Naive thymus-derived CD8-positive, alpha-beta T cell (primary cell): Measurements from ENCODE around the gene CSK. TPM values are rescaled to one million over a fixed set of nuclear protein-coding genes. Genes with fewer than 3 reads are reported as not detected.
"Not testable (repeated sequence)": the region's sequence is repeated elsewhere in the genome, so short reads cannot be mapped to it uniquely, and the experiment has no call there.

Experiments used
- ATAC-seq, 2 donors: fragments of 150-1000 bp; cut with Tn5 transposase in 1 of 2; sonication (Bioruptor Pico), chemical (Tn5 transposase) in 1 of 2; 1 replicate in 1 of 2; 2 replicates in 1 of 2; pipeline ENCODE4 v1.10.0; 2021; ENCODE audit warnings: mild to moderate bottlenecking in 2 of 2, moderate library complexity in 2 of 2
- POLR2A ChIA-PET: fragments of 350-600 bp; sonication (Branson Sonifier 250); formaldehyde crosslinking; loops from one replicate; lab custom pipeline; 2021; ENCODE audit warnings: antibody characterized with exemption; lab: Charles Lee
- DNase-seq, 10 donors: peaks; one replicate each; pipeline versions ENCODE4 v3.0.0 to v3.0.0-alpha.2; 2020 to 2022
- H3K27ac Mint-ChIP-seq, 10 donors: one replicate each; pipeline ENCODE4 v1.8.0; 2020 to 2022; ENCODE audit warnings: mild to moderate bottlenecking in 10 of 10, mixed read lengths in 10 of 10, moderate library complexity in 4 of 10, inconsistent platforms in 1 of 10
- H3K27me3 Mint-ChIP-seq, 5 donors: one replicate each; pipeline ENCODE4 v1.8.0; 2021 to 2022; ENCODE audit warnings: mixed read lengths in 5 of 5
- H3K36me3 Mint-ChIP-seq, 3 donors: one replicate each; pipeline ENCODE4 v1.8.0; 2020 to 2022; ENCODE audit warnings: mixed read lengths in 3 of 3, mild to moderate bottlenecking in 2 of 3, inconsistent platforms in 1 of 3
- H3K4me1 Mint-ChIP-seq, 4 donors: one replicate each; pipeline ENCODE4 v1.8.0; 2021 to 2022; ENCODE audit warnings: mixed read lengths in 4 of 4
- H3K4me3 Mint-ChIP-seq, 10 donors: one replicate each; pipeline ENCODE4 v1.8.0; 2020 to 2022; ENCODE audit warnings: mild to moderate bottlenecking in 10 of 10, mixed read lengths in 10 of 10, moderate library complexity in 6 of 10, inconsistent platforms in 1 of 10
- H3K9me3 Mint-ChIP-seq, 9 donors: one replicate each; pipeline ENCODE4 v1.8.0; 2020 to 2022; ENCODE audit warnings: mixed read lengths in 9 of 9, mild to moderate bottlenecking in 3 of 9, inconsistent platforms in 1 of 9, moderate library complexity in 1 of 9
- polyA plus RNA-seq, 3 donors: library from polyadenylated mRNA; unstranded; fragments of 300-500 nt; fragmentation: Illumina TruSeq; gene quantifications; one replicate each; pipeline ENCODE4 v1.2.3, GENCODE V29; 2021
- total RNA-seq, 8 experiments: library from RNA in 2 of 8; stranded (reverse) in 2 of 8; gene quantifications; one replicate each; pipeline ENCODE4 v1.2.3 and lab custom pipeline; 2021 to 2026

The CSK gene
- total RNA-seq (100 to 1,000 TPM; 220 TPM), polyA plus RNA-seq (100 to 1,000 TPM in 1 of 3 donors, 10 to 100 TPM in 2; 70.8 to 124 (median 79.8) TPM), total RNA-seq (lab: John Stamatoyannopoulos, UW) (112 to 260 (median 165) reads per million in 6 experiments)

GRCh38 chr15:74781431-74782258 is at the start of gene CSK:
Gene CSK (plus strand): TSS chr15:74782080. CDS start chr15:74798298, 16,218 bp downstream.
- DNase-seq (peak; percentile 64 to 92 (median 82)), ATAC-seq (peak; percentile 59 to 62)
- Mint-ChIP-seq H3K4me3 (peak within 1 kb of the TSS; percentile 85 to 98 (median 96)), H3K4me1 (peaks cover 59 to 84% (median 72%) of the 10 kb centered on the region in 4 donors), H3K9me3 (no peaks in the 10 kb centered on the region), H3K27me3 (peaks cover 0 to 2% (median 0%) of the 10 kb centered on the region in 5 donors), H3K36me3 (peaks cover 0 to 3% (median 0%) of the 10 kb centered on the region in 3 donors), H3K27ac (peak within 1 kb of the TSS; percentile 93 to 100 (median 98))
- POLR2A ChIA-PET = interaction anchor here (1.0 to 32.7 kb wide), 10 partner anchors 1 to 167 kb away, joined by 3 to 1300 read pairs (median 4); partner anchors contain the start of genes CLK3, CSK, MPI and ULK3

DNA sequence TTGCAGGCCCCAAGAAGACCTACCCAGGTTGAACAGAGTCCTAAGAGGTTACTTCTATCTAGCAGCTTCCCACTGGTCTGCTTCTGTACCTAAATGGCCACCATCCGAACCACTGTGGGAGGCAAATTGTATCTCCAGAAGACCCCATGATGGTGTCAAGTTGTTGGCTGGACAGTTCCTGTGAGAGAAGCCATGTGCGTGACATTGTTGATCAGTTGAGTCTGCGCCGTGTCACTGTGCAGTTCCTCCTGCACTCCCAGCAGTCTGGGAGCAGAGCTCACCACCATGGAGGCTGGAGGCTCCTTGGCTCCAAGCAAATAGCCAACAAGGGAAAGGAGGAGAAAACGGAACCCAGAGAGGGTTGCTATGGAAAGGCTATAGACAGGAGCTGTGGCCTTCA is 49.0 kb upstream of the CSK start:
- Mint-ChIP-seq H3K4me1 (no peaks in the 10 kb centered on the region), H3K9me3 (peaks cover 0 to 8% (median 1%) of the 10 kb centered on the region in 9 donors), H3K4me3 (no peak overlapping the region), H3K27me3 (peaks cover 21 to 52% (median 46%) of the 10 kb centered on the region in 5 donors), H3K27ac (no peak overlapping the region), H3K36me3 (no peaks in the 10 kb centered on the region)
- ATAC-seq (no peak), DNase-seq (no peak)
- POLR2A ChIA-PET = no interaction called here

GRCh38 chr15:74733269-74733668 is 48.6 kb upstream of the CSK start:
- H3K4me1 Mint-ChIP-seq = peaks cover 0 to 3% (median 0%) of the 10 kb centered on the region in 4 donors
- ATAC-seq (no peak), DNase-seq (no peak)
- H3K27me3 Mint-ChIP-seq = peaks cover 21 to 52% (median 46%) of the 10 kb centered on the region in 5 donors
- peaks cover 0 to 2% (median 0%) of the 10 kb centered on the region in 3 donors for H3K36me3 Mint-ChIP-seq
- H3K9me3 Mint-ChIP-seq = peaks cover 0 to 12% (median 6%) of the 10 kb centered on the region in 9 donors
- POLR2A ChIA-PET = no interaction called here
- H3K4me3 Mint-ChIP-seq = no peak overlapping the region
- H3K27ac Mint-ChIP-seq = no peak overlapping the region

GRCh38 chr15:74735305-74735704 is 46.6 kb upstream of the CSK start:
- H3K4me3 Mint-ChIP-seq = no peak overlapping the region
- ATAC-seq (no peak), DNase-seq (no peak)
- H3K27me3 Mint-ChIP-seq = peaks cover 16 to 54% (median 39%) of the 10 kb centered on the region in 5 donors
- POLR2A ChIA-PET = no interaction called here
- H3K9me3 Mint-ChIP-seq = peaks cover 0 to 13% (median 6%) of the 10 kb centered on the region in 9 donors
- H3K4me1 Mint-ChIP-seq = peaks cover 0 to 3% (median 0%) of the 10 kb centered on the region in 4 donors
- peaks cover 0 to 2% (median 0%) of the 10 kb centered on the region in 3 donors for H3K36me3 Mint-ChIP-seq
- no peak overlapping the region for H3K27ac Mint-ChIP-seq

GRCh38 chr15:74738239-74738638 is 43.6 kb upstream of the CSK start:
- H3K4me3 Mint-ChIP-seq, H3K36me3 Mint-ChIP-seq, H3K27ac Mint-ChIP-seq, POLR2A ChIA-PET, H3K4me1 Mint-ChIP-seq, ATAC-seq, DNase-seq: not testable (repeated sequence)
- H3K27me3 Mint-ChIP-seq = peaks cover 9 to 62% (median 37%) of the 10 kb centered on the region in 5 donors
- peaks cover 0 to 19% (median 11%) of the 10 kb centered on the region in 9 donors for H3K9me3 Mint-ChIP-seq

- POLR2A ChIA-PET = no interaction called here
- Mint-ChIP-seq H3K27me3 (peaks cover 3 to 31% (median 16%) of the 10 kb centered on the region in 5 donors), H3K9me3 (peaks cover 0 to 16% (median 11%) of the 10 kb centered on the region in 9 donors)
These were observed 39.5 kb upstream of the CSK start for GRCh38 chr15:74742422-74742821.

DNA sequence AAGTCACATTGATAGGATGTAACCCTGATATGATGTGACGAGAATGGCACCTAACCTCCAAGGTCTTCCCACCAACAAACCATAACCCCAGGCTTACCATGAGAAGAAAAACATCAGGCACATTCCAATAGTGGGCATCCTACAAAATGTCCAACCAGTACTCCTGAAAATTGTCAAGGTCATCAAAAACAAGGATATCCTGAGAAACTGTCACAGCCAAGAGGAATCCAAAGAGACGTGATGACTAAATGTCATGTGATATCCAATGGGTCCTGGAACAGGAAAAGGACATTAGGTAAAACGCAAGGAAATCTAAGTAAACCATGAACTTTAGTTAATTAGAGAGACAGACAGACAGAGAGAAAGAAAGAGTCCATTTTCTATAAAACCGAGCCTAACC is 35.5 kb upstream of the CSK start:
- H3K4me1 Mint-ChIP-seq = no peaks in the 10 kb centered on the region
- no peak overlapping the region for H3K27ac Mint-ChIP-seq
- ATAC-seq (no peak), DNase-seq (no peak)
- H3K27me3 Mint-ChIP-seq = peaks cover 0 to 11% (median 5%) of the 10 kb centered on the region in 5 donors
- H3K4me3 Mint-ChIP-seq = no peak overlapping the region
- POLR2A ChIA-PET = no interaction called here
- H3K36me3 Mint-ChIP-seq = peaks cover 0 to 4% (median 0%) of the 10 kb centered on the region in 3 donors
- peaks cover 0 to 9% (median 6%) of the 10 kb centered on the region in 9 donors for H3K9me3 Mint-ChIP-seq

More at GRCh38 chr15:74742422-74742821, 39.5 kb upstream of the CSK start:
- ATAC-seq = no peak
- H3K4me1 Mint-ChIP-seq = peaks cover 0 to 5% (median 0%) of the 10 kb centered on the region in 4 donors
- no peak overlapping the region for H3K4me3 Mint-ChIP-seq
- no peak for DNase-seq
- no peak overlapping the region for H3K27ac Mint-ChIP-seq
- H3K36me3 Mint-ChIP-seq = peaks cover 0 to 10% (median 2%) of the 10 kb centered on the region in 3 donors

DNA sequence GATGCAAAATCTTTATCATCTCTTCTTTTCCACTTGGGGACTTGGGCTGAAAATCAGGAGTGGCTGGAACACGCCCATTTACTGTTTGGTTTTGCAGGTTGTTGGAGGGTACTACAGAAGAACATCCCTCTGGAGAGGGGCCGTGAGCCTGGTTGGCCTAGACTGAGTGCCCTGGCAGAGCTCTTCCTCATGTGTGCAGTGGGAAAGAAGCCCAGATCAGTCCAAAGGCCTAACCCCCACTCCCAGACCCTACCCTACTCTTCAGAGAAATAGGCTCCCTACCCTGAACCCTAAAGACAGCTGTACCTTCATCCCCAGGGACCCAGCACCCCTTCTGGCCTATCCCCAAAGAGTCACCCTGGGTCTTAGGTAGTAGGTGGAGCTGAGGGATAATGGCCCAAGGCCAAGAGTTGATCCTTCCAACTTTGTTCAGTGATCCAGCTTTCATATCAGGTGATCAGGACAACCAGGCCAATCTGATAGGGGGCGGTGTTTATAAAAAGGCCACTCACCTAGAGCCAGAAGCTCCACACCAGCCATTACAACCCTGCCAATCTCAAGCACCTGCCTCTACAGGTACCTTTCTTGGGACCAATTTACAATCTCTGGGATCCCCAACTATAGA is 33.4 kb upstream of the CSK start, which contains the start of gene CYP1A2:
CYP1A2 (plus strand) TSS at position 524 of the 625 bp plus-strand sequence. CDS start 894 bp downstream, outside the sequence.
- Mint-ChIP-seq H3K27me3 (peaks cover 0 to 2% (median 0%) of the 10 kb centered on the region in 5 donors), H3K27ac (no peak within 1 kb of the TSS), H3K9me3 (no peaks in the 10 kb centered on the region), H3K4me1 (no peaks in the 10 kb centered on the region), H3K4me3 (no peak within 1 kb of the TSS), H3K36me3 (no peaks in the 10 kb centered on the region)
- ATAC-seq (no peak), DNase-seq (no peak)
- POLR2A ChIA-PET = no interaction called here

- no peak for DNase-seq
- no peak for ATAC-seq
- Mint-ChIP-seq H3K9me3 (no peaks in the 10 kb centered on the region), H3K4me1 (no peaks in the 10 kb centered on the region), H3K36me3 (no peaks in the 10 kb centered on the region), H3K4me3 (no peak overlapping the region), H3K27me3 (peaks cover 0 to 2% (median 0%) of the 10 kb centered on the region in 5 donors), H3K27ac (no peak overlapping the region)
- POLR2A ChIA-PET = no interaction called here
These were observed 32.0 kb upstream of the CSK start for GRCh38 chr15:74749832-74750231.

GRCh38 chr15:74750751-74751150 is 31.1 kb upstream of the CSK start:
- Mint-ChIP-seq H3K27me3 (peaks cover 0 to 2% (median 0%) of the 10 kb centered on the region in 5 donors), H3K4me1 (no peaks in the 10 kb centered on the region), H3K4me3 (no peak overlapping the region), H3K27ac (no peak overlapping the region), H3K9me3 (no peaks in the 10 kb centered on the region), H3K36me3 (no peaks in the 10 kb centered on the region)
- POLR2A ChIA-PET = no interaction called here
- ATAC-seq = no peak
- no peak for DNase-seq

DNA sequence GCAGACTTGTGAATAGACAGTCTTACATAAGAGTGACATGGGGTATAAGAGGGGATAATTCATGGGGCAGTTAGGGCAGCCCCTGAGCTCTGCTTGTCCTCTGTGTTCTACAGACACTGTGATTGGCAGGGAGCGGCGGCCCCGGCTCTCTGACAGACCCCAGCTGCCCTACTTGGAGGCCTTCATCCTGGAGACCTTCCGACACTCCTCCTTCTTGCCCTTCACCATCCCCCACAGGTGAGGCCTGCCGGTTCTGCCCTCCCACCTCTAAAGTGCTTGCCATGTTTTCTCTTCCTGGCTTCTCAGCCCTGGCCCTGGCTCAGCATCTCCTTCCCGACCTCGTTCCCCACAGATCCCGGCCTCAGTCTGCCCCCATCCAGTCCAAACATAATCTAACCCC is 29.9 kb upstream of the CSK start:
- Mint-ChIP-seq H3K9me3 (no peaks in the 10 kb centered on the region), H3K4me3 (no peak overlapping the region), H3K27me3 (peaks cover 0 to 2% (median 0%) of the 10 kb centered on the region in 5 donors), H3K27ac (no peak overlapping the region), H3K4me1 (no peaks in the 10 kb centered on the region), H3K36me3 (no peaks in the 10 kb centered on the region)
- no peak for ATAC-seq
- POLR2A ChIA-PET = no interaction called here
- DNase-seq = no peak

DNA sequence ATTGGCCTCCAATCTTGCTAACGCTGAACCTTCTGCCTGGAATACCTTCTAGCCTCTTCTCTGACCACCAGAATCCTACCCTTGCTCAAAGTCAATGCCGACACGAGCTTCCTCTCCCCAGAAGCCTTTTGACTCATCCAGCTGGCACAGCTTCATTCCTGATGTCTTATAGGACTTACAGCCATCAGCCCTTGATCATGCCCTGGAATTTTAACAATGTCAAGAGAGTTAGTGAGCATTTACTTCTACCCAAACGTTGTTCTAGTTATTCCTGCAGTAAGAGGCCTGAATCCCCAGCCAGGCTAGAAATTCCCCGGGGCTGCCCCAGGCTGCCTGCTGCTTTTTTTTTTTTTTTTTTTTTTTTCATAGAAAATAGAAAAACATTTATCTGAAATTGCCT is 29.3 kb upstream of the CSK start:
- no peak for DNase-seq

More for the DNA sequence above, 29.3 kb upstream of the CSK start:
- POLR2A ChIA-PET = no interaction called here
- no peaks in the 10 kb centered on the region for H3K4me1 Mint-ChIP-seq
- no peaks in the 10 kb centered on the region for H3K9me3 Mint-ChIP-seq
- no peak for ATAC-seq
- no peak overlapping the region for H3K4me3 Mint-ChIP-seq
- no peaks in the 10 kb centered on the region for H3K36me3 Mint-ChIP-seq
- peaks cover 0 to 2% (median 0%) of the 10 kb centered on the region in 5 donors for H3K27me3 Mint-ChIP-seq
- H3K27ac Mint-ChIP-seq = no peak overlapping the region
